Testis (tissue), 2 donors: Measurements from ENCODE around the gene PRAF2.

Experiments
- CTCF ChIP-seq, 3 experiments: fragments of 450-650 bp in 2 of 3; fragments of 200-600 bp in 1 of 3; sonication (generic) in 1 of 3; IDR thresholded peaks; one replicate each; pipeline ENCODE4 v1.5.1; 2016 to 2019; ENCODE audit warnings: antibody characterized with exemption in 3 of 3, mild to moderate bottlenecking in 2 of 3, moderate library complexity in 1 of 3
- POLR2A ChIP-seq: fragments of 450-650 bp; IDR thresholded peaks from one replicate; pipeline ENCODE4 v1.6.1; 2017; ENCODE audit warnings: antibody characterized with exemption, mild to moderate bottlenecking, moderate library complexity

GRCh38 chrX:49029876-49030275, 43.9 kb downstream of the PRAF2 start:
- TF ChIP-seq CTCF (IDR thresholded peaks at IDR 0.05) (no peak), POLR2A (no peak)
